ENCODE measurements around the gene NDUFS7.

Gene NDUFS7

DNA sequence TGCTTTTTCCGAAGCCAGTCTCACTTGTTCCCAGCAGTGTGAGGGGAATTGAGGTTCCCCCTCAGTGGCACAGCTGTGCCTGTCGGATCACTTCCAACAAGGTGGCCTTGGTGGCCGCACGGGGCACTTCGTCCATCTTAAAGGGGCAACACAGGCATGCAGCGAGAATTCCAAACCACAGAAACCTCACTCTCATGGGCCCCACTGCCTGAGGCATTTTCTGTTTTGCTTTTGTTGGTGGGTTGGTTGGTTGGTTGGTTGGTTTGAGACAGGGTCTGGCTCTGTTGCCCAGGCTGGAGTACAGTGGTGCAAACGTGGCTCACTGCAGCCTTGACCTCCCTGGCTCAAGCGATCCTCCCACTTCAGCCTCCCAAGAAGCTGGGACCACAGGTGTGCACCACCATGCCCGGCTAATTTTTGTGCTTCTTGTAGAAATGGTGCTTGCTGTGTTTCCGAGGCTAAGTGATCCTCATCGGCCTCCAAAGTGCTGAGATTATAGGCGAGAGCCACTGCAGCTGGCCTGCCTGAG is 3.7 kb upstream of the NDUFS7 start:
- TF ChIP-seq TEAD4 (IDR thresholded peaks at IDR 0.05) = no peak
- TF ChIP-seq NFIC (IDR thresholded peaks at IDR 0.05) = no peak
- TF ChIP-seq FOXM1 (IDR thresholded peaks at IDR 0.05; ENCODE audit: borderline replicate concordance, low read depth) = no peak
- TF ChIP-seq ZBTB7A (IDR thresholded peaks at IDR 0.05; ENCODE audit: low read depth) = no peak
- TF ChIP-seq TCF12 (IDR thresholded peaks at IDR 0.05; ENCODE audit: low read depth) = no peak
- TF ChIP-seq EGR1 (IDR thresholded peaks at IDR 0.05) = no peak

DNA sequence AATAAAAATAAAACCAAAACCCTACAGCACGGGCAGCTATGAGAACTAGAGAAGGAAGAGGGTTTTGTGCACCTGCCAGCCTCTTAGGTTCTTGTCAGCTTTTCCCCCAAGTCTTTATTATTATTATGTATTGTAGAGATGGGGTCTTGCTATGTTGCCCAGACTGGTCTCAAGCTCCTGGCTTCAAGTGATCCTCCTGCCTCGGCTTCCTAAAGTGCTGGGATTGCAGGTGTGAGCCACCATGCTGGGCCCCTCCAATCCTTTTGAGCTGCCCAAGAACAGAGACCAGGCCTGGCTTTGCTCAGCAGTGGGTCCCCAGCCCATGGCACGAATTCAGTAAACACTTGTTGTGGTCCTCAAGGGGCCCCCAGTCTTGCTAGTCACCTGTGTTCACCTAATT is 1.5 kb upstream of the NDUFS7 start:
- TF ChIP-seq TEAD4 (IDR thresholded peaks at IDR 0.05) = no peak
- TF ChIP-seq USF1 (IDR thresholded peaks at IDR 0.05) = no peak
- TF ChIP-seq ZBTB7A (IDR thresholded peaks at IDR 0.05; ENCODE audit: low read depth) = no peak

- TF ChIP-seq USF1 (IDR thresholded peaks at IDR 0.05) (no peak), TEAD4 (IDR thresholded peaks at IDR 0.05) (no peak), RAD21 (IDR thresholded peaks at IDR 0.05; ENCODE audit: low read depth) (peak; percentile 12; the same call in 1 of the 2 replicates), CEBPB (IDR thresholded peaks at IDR 0.05) (no peak), ZBTB7A (IDR thresholded peaks at IDR 0.05; ENCODE audit: low read depth) (peak; percentile 38; the same call in 1 of the 2 replicates), YY1 (IDR thresholded peaks at IDR 0.05; ENCODE audit: low read depth) (no peak), REST (IDR thresholded peaks at IDR 0.05; ENCODE audit: low read depth) (no peak)
These were observed 743 bp upstream of the NDUFS7 start for GRCh38 chr19:1383017-1383311.

DNA sequence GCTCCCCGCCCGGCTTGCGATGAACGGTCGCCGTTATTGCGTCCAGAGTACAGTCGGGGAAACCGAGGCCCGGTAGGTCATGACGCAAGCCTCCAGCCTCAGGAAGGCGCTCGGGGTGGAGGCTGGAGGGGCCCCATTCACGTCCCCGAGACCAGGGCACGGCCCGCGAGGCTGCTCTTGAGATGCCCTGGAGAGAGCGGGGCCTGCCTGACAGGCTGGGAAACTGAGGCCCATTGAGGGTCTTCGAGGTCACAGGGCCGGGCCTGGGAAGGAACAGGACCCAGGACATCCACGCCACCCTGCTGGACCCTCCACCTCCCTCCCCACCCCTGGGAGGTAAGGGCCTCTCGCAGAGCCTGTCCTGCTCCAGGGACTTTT is 367 bp downstream of the NDUFS7 start:
- 0 out of 2 replicates have a peak, but pooled peaks have one; percentile 5 for TF ChIP-seq ZBTB7A (IDR thresholded peaks at IDR 0.05; ENCODE audit: low read depth)
- TF ChIP-seq CEBPB (IDR thresholded peaks at IDR 0.05) = no peak
- TF ChIP-seq CREB1 (IDR thresholded peaks at IDR 0.05; ENCODE audit: low read depth) = no peak
- no peak for TF ChIP-seq FOXM1 (IDR thresholded peaks at IDR 0.05; ENCODE audit: borderline replicate concordance, low read depth)
- no peak for TF ChIP-seq RAD21 (IDR thresholded peaks at IDR 0.05; ENCODE audit: low read depth)
- TF ChIP-seq REST (IDR thresholded peaks at IDR 0.05; ENCODE audit: low read depth) = no peak
- no peak for TF ChIP-seq TEAD4 (IDR thresholded peaks at IDR 0.05)

- no peak for TF ChIP-seq TAF1 (IDR thresholded peaks at IDR 0.05; ENCODE audit: low read depth)
These were observed 887 bp downstream of the NDUFS7 start for GRCh38 chr19:1384478-1385110.

- TF ChIP-seq TAF1 (IDR thresholded peaks at IDR 0.05; ENCODE audit: low read depth) (no peak), TEAD4 (IDR thresholded peaks at IDR 0.05) (no peak), EGR1 (IDR thresholded peaks at IDR 0.05) (no peak), TCF12 (IDR thresholded peaks at IDR 0.05; ENCODE audit: low read depth) (no peak), CEBPB (IDR thresholded peaks at IDR 0.05) (no peak), ZBTB7A (IDR thresholded peaks at IDR 0.05; ENCODE audit: low read depth) (no peak), USF1 (IDR thresholded peaks at IDR 0.05) (no peak), RAD21 (IDR thresholded peaks at IDR 0.05; ENCODE audit: low read depth) (no peak), NFIC (IDR thresholded peaks at IDR 0.05) (no peak), FOXM1 (IDR thresholded peaks at IDR 0.05; ENCODE audit: borderline replicate concordance, low read depth) (no peak), YY1 (IDR thresholded peaks at IDR 0.05; ENCODE audit: low read depth) (no peak)
- TF ChIP-seq, protein P1, sequence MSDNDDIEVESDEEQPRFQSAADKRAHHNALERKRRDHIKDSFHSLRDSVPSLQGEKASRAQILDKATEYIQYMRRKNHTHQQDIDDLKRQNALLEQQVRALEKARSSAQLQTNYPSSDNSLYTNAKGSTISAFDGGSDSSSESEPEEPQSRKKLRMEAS (IDR thresholded peaks at IDR 0.05) = no peak
These were observed 2.1 kb downstream of the NDUFS7 start for GRCh38 chr19:1385816-1386215.
